Lower leg skin (tissue), 3 donors: ENCODE results near the gene SLC17A9.

Experiments
- CTCF ChIP-seq, 3 donors: fragments of 450-650 bp; IDR thresholded peaks; one replicate each; pipeline ENCODE4 v1.5.1; 2016; ENCODE audit warnings: antibody characterized with exemption in 3 of 3, mild to moderate bottlenecking in 3 of 3, moderate library complexity in 2 of 3
- POLR2A ChIP-seq, 2 donors: fragments of 450-650 bp; IDR thresholded peaks; one replicate each; pipeline ENCODE4 v1.6.1; 2016 to 2017; ENCODE audit warnings: antibody characterized with exemption in 2 of 2, mild to moderate bottlenecking in 1 of 2, moderate library complexity in 1 of 2

- TF ChIP-seq CTCF (IDR thresholded peaks at IDR 0.05), result no peak
- TF ChIP-seq POLR2A (IDR thresholded peaks at IDR 0.05), result no peak
Measured at GRCh38 chr20:62983210-62983609, 30.7 kb downstream of the SLC17A9 start.
